Activated T-cell treated with anti-CD3 and anti-CD28 coated beads, Interleukin-2, amount 50 U/mL, for 1 hour (primary cell): ENCODE measurements around the gene GABRG3.
"Not testable (repeated sequence)": the region's sequence is repeated elsewhere in the genome, so short reads cannot be mapped to it uniquely, and the experiment has no call there.

Experiments used
- DNase-seq: peaks from one replicate; pipeline ENCODE4 v3.0.0-alpha.2; 2020

The GABRG3 gene

DNA sequence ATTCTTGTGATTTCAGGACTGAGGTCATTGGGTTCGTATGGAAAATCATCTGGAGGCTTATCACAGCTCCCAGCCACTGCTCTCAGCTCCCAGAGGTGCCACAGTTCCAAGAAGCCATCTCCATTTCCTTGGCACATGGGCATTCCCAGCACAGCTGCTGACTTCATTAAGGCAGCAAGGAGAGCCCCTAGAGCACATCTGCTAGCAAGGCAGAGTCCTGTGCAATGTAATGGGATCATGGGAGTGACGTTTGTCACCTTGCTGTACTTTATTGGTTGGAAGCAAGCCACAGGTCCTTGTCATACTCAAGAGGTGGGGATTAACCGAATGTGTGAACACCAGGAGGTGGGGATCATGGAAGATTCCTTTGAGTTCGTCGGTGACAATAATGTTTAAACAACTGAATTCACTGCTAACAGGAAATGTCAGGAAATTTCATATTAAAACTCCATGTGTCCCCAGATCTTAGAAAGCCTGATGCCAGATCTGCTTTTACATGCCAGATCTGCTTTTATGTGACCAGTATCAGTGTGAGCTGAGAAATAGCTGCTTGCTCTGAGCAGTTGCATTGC, 148.8 kb downstream of the GABRG3 start:
- DNase-seq: no peak

GRCh38 chr15:27121672-27122071, 150.7 kb downstream of the GABRG3 start:
- DNase-seq: no peak

- DNase-seq: no peak
Measured at GRCh38 chr15:27123291-27123690, 152.3 kb downstream of the GABRG3 start.

- no peak for DNase-seq
Measured at GRCh38 chr15:27123808-27124207, 152.8 kb downstream of the GABRG3 start.

DNA sequence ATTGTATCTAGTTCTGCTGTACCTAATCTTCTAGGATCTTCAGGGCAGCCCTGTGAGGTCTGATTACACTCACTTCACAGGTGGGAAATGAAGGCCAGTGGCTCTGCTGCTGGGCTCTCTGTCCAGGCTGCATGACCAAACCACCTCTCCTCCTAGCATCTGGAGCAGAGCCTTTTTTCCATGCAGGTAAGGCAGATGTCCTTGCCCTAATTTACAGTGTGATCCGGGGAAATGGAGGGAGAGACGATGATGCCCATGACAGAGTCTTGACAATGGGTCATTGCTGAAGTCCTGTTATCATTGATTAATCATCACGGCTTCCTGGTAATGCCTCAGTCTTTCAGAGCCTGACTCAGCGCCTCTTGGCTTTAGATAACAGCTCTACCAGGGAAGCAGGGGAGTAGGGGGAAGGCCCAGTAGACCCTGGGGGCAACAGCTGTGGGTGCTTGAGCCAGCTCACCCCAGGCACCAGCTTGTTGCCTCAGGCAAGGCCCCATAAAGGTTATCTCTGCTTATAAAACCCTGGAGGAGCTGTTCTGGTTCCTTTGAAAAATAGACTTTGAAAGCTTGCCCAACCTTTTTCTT, 153.4 kb downstream of the GABRG3 start:
- no peak for DNase-seq

DNA sequence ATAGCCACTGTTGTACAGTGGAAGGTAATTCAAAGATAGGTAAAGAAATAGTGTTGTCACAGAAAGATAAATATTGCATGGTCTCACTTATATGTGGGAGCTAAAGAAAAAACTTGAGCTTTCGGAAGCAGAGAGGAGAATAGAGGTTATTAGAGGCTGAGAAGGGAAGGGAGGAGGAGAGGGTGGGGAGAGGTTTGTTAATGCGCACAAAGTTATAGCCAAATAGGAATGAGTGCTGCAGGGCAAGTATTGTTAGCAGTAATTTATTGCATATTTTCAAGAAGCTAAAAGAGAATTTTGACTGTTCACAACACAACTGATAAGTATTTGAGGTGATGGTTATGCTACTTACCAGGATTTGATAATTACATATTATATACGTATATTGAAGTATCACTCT, 154.2 kb downstream of the GABRG3 start:
- DNase-seq: no peak

DNA sequence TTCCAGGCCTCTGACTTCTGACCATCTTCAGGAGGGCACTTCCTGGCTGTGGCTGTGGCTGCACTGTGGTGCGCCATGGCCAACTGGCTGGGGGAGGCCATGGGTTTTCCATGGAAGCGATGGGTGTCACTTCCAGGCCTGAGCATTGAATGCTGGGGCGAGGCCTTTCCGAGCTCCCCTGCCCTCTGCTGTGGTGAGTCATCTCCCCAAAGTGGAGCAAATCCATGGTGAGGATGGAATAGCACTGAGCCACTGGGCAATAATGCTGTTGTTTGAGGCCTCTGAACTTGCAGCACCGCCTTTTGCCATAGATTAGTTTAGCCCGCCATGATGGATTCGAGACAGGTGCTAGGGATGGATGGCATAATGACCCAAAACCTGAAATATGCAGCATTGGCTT, 155.5 kb downstream of the GABRG3 start:
- DNase-seq: no peak

DNA sequence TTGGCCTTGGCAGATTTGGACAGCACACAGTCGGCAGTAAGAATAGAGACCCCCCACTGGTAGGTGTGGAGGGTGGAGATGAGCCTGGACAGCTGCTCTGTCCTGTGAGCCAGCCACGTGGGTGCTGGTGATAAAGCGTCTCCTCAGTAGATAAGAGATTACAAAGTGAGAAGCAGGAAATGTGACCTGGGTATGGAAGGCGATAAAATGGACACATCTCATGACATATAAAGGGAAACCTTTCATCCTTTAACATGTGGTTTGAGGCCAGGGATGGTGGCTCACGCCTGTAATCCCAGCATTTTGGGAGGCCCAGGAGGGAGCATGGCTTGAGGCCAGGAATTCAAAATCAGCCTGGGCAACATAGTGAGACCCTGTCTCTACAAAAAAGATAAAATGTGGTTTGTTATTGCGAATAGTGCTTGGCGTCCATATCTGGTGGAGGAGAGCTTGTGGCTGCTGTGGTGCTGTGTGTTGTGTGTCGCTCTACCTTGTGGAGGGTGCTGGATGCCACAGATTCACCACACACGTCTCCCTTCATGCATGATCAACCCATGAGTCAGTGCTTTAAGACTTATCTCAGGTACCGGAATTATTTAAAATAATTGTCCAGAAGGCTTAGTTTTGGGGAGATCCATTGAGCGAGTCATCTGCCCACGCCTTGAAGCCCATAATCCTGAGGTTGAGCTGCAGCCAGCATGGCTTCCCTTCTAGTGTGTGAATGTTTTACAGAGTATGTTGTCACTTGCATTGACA, 157.0 kb downstream of the GABRG3 start:
- no peak for DNase-seq

- DNase-seq: no peak
Measured at GRCh38 chr15:27133249-27133648, 162.3 kb downstream of the GABRG3 start.

- no peak for DNase-seq
Measured at GRCh38 chr15:27134481-27134880, 163.5 kb downstream of the GABRG3 start.

DNA sequence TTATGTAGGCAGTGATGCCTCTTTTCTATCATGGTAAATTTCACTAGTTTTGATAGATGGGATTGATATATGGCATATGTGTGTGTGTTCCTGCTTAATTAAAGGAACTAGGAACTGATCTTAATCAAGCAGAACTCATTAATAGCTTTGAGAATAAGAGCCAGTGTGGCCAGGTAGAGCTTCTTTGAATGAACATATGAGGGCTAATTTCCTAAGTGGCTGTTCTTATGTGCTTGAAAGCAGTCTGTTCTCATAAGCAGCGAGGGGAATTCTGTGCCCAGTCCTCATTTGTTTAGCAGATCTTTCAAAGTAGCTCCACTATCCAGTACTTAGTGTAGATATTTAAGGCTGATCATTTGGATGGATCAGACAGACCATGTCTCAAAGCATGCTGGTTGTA, 164.2 kb downstream of the GABRG3 start:
- DNase-seq: no peak

GRCh38 chr15:27137127-27137526, 166.1 kb downstream of the GABRG3 start:
- no peak for DNase-seq

GRCh38 chr15:27165590-27165989, 194.6 kb downstream of the GABRG3 start:
- no peak for DNase-seq

GRCh38 chr15:27166917-27167316, 195.9 kb downstream of the GABRG3 start:
- no peak for DNase-seq

GRCh38 chr15:27167738-27168137, 196.8 kb downstream of the GABRG3 start:
- DNase-seq: no peak

- no peak for DNase-seq
Measured at GRCh38 chr15:27170851-27171250, 199.9 kb downstream of the GABRG3 start.

- no peak for DNase-seq
Measured at GRCh38 chr15:27172821-27173220, 201.8 kb downstream of the GABRG3 start.

- DNase-seq: no peak
Measured at GRCh38 chr15:27175472-27176153, 204.6 kb downstream of the GABRG3 start.

DNA sequence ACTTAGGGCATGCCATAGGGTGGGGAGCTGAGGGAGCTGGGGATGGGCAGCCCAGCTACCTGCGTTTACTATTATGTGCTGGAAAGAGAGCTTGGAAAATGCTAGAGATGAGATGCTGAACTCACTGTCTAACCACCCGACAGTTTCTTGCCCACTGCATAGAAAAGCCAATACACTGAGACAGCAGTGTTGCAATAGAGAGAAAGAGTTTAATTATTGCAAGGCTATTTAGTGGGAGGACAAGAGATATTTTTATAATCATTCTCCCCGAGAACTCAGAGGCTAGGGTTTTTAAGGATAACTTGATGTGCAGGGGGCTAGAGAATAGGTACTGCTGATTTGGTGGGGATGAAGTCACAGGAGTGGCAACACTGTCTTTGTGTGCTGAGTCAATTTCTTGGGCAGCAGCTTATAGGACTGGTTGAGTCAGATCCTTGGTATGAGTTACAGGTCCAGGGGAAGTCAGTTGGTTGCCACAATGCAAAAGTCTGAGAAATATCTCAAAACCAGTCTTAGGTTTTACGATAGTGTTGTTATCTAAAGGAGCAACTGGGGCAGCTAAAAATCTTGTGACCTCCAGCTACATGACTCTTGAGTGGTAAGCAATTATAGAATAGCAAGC, 205.9 kb downstream of the GABRG3 start:
- no peak for DNase-seq

DNA sequence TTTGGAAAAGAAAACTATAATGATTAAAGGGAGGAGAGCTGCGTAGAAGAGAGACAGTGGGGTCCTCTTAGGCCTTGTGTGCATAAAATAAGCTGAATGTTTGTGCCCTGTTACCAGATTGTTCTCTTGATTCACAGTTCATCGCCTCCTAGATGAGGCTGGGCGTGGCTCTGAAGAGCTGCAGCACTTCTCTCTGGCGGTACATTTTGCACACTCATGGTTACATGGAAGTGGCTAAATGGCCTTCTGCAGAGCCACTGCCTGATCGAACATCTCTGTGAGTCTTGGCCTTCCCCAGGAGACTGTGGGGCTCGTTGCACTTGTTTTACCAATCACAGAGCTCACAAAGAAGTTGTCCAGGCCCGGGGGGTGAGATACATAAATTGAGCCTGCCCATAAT, 208.8 kb downstream of the GABRG3 start:
- DNase-seq: no peak

GRCh38 chr15:27182561-27183110, 211.7 kb downstream of the GABRG3 start:
- no peak for DNase-seq

- no peak for DNase-seq
Measured at GRCh38 chr15:27183201-27183600, 212.2 kb downstream of the GABRG3 start.

DNA sequence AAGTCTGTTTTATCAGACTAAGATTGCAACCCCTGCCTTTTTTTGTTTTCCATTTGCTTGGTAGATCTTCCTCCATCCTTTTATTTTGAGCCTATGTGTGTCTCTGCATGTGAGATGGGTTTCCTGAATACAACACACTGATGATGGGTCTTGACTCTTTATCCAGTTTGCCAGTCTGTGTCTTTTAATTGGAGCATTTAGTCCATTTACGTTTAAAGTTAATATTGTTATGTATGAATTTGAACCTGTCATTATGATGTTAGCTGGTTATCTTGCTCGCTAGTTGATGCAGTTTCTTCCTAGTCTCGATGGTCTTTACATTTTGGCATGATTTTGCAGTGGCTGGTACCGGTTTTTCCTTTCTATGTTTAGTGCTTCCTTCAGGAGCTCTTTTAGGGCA, 220.5 kb downstream of the GABRG3 start:
- not testable (repeated sequence) for DNase-seq
